DMS 273 (cell line): ENCODE measurements around the gene PCDHB10.
"Not testable (repeated sequence)": the region's sequence is repeated elsewhere in the genome, so short reads cannot be mapped to it uniquely, and the experiment has no call there.

Source experiments
- DNase-seq: peaks from one replicate; lab custom pipeline; 2025; ENCODE audit not compliant: unreplicated experiment; lab: John Stamatoyannopoulos, UW

PCDHB10 gene

DNA sequence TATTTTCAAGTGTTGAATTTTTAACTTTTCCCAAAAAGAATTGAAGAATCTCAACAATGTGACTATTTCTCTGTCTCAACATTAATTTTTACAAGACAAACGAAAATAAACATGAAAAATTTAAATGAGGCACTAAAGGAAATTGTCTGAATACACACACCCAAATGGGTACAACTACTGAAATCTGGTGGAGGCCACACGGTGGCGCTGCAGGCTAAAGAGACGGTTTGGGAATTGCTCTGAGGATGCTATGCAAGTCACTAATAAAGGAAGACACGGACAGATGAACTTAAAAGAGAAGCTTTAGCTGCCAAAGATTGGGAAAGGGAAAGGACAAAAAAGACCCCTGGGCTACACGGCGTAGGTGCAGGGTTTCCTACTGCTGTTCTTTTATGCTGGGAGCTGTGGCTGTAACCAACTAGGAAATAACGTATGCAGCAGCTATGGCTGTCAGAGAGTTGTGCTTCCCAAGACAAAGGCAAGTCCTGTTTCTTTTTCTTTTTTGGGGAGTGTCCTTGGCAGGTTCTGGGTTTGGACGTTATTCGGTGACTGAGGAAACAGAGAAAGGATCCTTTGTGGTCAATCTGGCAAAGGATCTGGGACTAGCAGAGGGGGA, at the start of gene PCDHB10:
Gene PCDHB10 (plus strand): TSS at position 244 of the 616 bp plus-strand sequence. CDS start 200 bp downstream, at position 444.
- DNase-seq = peak; percentile 55

DNA sequence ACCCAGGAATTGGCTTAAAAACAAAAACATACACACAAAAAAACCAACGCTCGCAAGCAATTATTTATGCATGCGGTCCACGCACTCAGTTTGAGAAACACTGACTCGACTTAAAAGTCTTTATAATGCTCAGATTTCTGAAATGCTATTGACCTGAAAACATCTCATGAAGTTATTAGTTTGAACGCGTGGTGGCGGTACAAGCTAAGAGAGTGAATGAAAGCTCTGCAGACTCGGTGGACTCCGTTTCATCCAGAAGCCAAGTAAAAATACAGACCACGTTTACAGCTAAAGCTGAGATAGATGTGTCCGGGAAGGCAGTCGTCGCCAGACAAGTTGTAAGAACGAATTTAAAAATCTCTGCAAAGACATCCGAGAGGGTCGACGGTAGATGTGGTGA, 42.3 kb upstream of the PCDHB10 start, which contains the start of gene PCDHB6:
Gene PCDHB6 (plus strand): TSS at position 246 of the 400 bp plus-strand sequence. CDS start 201 bp downstream, outside the sequence.
- peak; percentile 1 for DNase-seq

DNA sequence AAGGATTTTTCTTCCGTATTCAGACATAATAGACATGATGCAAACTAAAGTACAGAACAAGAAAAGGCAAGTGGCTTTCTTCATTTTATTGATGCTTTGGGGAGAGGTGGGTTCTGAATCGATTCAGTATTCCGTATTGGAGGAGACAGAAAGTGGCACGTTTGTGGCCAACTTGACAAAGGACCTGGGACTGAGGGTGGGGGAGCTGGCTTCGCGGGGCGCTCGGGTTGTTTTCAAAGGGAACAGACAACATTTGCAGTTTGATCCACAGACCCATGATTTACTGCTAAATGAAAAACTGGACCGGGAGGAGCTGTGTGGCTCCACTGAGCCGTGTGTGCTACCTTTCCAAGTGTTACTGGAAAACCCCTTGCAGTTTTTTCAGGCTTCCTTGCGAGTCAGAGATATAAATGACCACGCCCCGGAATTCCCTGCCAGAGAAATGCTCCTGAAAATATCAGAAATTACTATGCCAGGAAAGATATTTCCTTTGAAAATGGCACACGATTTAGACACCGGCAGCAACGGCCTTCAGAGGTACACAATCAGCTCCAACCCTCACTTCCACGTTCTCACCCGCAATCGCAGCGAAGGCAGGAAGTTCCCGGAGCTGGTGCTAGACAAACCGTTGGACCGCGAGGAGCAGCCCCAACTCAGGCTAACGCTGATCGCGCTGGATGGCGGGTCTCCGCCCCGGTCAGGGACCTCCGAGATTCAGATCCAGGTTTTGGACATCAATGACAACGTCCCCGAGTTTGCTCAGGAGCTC, 41.7 kb upstream of the PCDHB10 start:
- DNase-seq = no peak

DNA sequence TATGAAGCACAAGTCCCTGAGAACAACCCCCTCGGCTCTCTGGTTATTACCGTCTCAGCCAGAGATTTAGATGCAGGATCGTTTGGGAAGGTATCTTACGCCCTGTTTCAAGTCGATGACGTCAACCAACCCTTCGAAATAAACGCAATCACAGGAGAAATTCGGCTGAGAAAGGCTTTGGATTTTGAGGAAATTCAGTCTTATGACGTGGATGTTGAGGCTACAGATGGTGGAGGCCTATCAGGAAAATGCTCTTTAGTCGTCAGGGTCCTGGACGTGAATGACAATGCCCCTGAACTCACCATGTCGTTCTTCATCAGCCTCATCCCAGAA, 41.2 kb upstream of the PCDHB10 start:
- DNase-seq = no peak

DNA sequence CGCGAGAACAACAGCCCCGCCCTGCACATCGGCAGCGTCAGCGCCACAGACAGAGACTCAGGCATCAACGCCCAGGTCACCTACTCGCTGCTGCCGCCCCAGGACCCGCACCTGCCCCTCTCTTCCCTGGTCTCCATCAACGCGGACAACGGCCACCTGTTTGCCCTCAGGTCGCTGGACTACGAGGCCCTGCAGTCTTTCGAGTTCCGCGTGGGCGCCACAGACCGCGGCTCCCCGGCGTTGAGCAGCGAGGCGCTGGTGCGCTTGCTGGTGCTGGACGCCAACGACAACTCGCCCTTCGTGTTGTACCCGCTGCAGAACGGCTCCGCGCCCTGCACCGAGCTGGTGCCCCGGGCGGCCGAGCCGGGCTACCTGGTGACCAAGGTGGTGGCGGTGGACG, 40.5 kb upstream of the PCDHB10 start:
- DNase-seq = not testable (repeated sequence)

DNA sequence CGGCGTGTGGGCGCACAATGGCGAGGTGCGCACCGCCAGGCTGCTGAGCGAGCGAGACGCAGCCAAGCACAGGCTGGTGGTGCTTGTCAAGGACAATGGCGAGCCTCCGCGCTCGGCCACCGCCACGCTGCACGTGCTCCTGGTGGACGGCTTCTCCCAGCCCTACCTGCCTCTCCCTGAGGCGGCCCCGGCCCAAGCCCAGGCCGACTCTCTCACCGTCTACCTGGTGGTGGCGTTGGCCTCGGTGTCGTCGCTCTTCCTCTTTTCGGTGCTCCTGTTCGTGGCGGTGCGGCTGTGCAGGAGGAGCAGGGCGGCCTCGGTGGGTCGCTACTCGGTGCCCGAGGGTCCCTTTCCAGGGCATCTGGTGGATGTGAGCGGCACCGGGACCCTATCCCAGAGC, 40.1 kb upstream of the PCDHB10 start:
- not testable (repeated sequence) for DNase-seq

DNA sequence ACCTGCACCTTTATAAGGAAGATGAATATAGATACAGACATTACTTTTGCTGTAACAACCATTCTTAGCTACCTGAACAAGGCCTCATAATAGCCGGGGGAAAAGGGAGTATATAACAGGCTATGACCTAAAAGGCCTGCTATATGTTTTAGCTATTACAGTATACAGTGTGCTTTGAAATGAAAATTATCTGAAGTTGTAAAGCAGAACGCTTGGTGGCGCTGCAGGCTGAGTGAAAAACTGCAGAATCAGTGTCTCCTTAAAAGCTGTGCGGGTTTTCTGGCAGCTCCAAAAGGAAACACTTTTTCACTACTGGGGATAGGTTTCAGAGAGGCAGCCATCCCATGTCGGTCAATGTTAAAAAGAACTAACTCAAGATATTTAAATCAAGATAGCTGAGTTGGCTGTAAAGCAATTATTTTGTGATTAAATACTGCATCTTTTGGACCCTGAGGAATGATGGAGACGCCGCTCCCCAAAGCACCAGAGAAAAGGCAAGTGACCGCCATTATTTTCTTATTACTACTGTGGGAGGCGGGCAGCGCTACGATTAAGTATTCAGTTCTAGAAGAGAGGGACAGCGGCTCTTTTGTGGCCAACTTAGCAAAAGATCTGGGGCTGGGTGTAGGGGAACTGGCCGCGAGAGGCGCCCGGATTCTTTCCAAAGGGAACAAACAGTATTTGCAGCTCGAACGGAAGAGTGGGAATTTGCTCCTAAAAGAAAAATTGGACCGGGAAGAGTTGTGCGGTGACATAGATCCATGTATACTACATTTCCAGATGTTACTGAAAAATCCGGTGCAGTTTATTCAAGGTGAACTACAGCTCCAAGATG, 36.4 kb upstream of the PCDHB10 start:
- DNase-seq = peak; percentile 48

DNA sequence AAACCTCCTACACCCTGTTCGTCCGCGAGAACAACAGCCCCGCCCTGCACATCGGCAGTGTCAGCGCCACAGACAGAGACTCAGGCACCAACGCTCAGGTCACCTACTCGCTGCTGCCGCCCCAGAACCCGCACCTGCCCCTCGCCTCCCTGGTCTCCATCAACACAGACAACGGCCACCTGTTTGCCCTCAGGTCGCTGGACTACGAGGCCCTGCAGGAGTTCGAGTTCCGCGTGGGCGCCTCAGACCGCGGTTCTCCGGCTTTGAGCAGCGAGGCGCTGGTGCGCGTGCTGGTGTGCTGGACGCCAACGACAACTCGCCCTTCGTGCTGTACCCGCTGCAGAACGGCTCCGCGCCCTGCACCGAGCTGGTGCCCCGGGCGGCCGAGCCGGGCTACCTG, 34.8 kb upstream of the PCDHB10 start:
- not testable (repeated sequence) for DNase-seq

DNA sequence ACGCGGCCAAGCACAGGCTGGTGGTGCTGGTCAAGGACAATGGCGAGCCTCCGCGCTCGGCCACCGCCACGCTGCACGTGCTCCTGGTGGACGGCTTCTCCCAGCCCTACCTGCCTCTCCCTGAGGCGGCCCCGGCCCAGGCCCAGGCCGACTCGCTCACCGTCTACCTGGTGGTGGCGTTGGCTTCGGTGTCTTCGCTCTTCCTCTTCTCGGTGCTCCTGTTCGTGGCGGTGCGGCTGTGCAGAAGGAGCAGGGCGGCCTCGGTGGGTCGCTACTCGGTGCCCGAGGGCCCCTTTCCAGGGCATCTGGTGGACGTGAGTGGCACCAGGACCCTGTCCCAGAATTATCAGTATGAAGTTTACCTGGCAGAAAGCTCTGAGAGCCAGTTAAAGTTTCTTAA, 34.3 kb upstream of the PCDHB10 start:
- not testable (repeated sequence) for DNase-seq

DNA sequence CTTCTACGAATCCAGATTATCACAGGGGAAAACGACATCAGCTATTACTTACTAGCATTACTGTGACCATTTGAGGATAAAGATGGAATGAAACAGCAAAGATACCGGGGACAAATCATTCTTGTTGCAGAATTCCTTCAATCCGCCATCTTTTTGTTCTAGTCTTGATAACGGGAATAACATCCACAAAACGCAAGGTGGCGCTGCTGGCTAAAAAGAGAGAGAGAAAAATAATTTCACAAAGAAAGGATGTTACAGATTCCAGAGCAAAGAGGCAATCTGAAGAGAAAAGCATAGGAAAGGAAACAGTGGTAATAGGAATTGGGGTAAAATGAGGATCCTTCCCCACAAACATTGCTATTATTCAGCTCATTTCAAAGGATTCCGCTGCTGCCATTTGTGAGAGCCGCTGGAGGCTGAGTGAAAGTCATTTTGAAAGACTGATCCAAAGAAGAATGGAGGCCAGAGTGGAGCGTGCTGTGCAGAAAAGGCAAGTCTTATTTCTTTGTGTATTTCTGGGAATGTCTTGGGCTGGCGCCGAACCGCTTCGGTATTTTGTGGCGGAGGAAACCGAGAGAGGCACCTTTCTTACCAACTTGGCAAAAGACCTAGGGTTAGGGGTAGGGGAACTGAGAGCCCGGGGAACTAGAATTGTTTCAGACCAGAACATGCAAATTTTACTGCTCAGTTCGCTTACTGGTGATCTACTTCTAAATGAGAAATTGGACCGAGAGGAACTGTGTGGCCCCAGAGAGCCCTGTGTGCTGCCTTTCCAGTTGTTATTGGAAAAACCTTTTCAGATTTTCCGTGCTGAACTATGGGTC, 19.6 kb upstream of the PCDHB10 start, which contains the start of gene PCDHB7:
Gene PCDHB7 (plus strand): TSS at position 264 of the 824 bp plus-strand sequence. CDS start 192 bp downstream, at position 456.
- DNase-seq = peak; percentile 50

DNA sequence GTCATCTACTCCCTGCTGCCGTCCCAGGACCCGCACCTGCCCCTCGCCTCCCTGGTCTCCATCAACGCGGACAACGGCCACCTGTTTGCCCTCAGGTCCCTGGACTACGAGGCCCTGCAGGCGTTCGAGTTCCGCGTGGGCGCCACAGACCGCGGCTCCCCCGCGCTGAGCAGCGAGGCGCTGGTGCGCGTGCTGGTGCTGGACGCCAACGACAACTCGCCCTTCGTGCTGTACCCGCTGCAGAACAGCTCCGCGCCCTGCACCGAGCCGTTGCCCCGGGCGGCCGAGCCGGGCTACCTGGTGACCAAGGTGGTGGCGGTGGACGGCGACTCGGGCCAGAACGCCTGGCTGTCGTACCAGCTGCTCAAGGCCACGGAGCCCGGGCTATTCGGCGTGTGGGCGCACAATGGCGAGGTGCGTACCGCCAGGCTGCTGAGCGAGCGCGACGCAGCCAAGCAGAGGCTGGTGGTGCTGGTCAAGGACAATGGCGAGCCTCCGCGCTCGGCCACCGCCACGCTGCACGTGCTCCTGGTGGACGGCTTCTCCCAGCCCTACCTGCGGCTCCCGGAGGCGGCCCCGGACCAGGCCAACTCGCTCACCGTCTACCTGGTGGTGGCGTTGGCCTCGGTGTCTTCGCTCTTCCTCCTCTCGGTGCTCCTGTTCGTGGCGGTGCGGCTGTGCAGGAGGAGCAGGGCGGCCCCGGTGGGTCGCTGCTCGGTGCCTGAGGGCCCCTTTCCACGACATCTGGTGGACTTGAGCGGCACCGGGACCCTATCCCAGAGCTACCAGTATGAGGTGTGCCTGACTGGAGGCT, 17.7 kb upstream of the PCDHB10 start:
- not testable (repeated sequence) for DNase-seq

DNA sequence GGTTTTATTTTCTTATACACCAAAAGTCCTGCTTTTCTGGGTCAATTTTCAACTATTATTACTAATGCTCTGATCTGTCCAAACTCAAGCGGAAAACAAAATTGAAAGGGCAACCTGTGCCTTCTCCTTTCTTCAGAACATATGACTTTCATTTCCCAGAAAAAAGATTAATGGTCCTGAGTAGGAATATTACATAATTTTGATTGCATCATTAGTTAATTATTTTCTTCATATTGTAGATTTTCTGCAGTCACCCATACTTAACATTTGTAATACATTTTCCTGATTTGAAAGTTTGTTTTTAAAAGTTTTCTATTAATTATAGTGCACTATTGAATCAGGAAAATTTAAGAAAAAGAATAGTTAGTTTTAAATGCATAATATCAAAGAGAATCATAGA, 16.2 kb upstream of the PCDHB10 start:
- no peak for DNase-seq

DNA sequence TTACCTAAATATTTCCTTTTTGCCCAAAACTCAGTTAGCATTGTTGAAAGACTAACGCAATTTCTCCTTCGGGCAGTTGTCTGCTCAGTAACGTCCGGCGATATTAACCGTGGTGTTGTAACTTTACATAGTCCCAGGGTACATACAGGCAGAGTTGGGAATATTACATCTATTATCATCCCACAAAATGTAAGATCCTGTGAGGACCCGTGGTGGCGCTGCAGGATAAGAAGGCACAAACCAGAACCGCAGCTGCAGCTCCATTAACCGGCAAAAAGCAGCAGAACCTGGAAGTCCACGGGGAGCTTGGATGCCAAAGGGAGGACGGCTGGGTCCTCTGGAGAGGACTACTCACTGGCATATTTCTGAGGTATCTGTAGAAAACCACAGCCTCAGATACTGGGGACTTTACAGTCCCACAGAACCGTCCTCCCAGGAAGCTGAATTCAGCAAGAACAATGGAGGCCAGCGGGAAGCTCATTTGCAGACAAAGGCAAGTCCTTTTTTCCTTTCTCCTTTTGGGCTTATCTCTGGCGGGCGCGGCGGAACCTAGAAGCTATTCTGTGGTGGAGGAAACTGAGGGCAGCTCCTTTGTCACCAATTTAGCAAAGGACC, 14.5 kb upstream of the PCDHB10 start, which contains the start of gene PCDHB8:
Gene PCDHB8 (plus strand): TSS at position 214 of the 615 bp plus-strand sequence. CDS start 245 bp downstream, at position 459.
- DNase-seq = peak; percentile 38

DNA sequence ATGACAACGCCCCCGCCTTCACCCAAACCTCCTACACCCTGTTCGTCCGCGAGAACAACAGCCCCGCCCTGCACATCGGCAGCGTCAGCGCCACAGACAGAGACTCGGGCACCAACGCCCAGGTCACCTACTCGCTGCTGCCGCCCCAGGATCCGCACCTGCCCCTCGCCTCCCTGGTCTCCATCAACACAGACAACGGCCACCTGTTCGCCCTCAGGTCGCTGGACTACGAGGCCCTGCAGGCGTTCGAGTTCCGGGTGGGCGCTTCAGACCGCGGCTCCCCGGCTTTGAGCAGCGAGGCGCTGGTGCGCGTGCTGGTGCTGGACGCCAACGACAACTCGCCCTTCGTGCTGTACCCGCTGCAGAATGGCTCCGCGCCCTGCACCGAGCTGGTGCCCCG, 12.8 kb upstream of the PCDHB10 start:
- not testable (repeated sequence) for DNase-seq

DNA sequence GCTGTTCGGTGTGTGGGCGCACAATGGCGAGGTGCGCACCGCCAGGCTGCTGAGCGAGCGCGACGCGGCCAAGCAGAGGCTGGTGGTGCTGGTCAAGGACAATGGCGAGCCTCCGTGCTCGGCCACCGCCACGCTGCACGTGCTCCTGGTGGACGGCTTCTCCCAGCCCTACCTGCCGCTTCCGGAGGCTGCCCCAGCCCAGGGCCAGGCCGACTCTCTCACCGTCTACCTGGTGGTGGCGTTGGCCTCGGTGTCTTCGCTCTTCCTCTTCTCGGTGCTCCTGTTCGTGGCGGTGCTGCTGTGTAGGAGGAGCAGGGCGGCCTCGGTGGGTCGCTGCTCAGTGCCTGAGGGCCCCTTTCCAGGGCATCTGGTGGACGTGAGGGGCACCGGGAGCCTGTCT, 12.3 kb upstream of the PCDHB10 start:
- not testable (repeated sequence) for DNase-seq

DNA sequence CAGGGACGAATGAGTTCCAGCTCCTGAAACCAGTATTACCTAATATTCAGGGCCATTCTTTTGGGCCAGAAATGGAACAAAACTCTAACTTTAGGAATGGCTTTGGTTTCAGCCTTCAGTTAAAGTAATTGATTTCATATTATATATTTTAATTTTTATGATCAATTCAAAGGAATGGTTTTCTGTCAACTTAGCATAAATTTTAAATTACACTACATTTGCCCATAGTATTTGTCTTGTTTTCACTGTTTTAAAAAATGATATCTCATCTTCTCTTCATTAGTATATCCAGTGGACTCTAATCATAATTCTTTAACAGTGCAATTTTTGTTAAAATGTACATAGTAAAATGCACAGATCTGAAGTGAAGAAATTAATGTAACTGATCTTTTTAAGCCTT, 11.8 kb upstream of the PCDHB10 start:
- DNase-seq = no peak

DNA sequence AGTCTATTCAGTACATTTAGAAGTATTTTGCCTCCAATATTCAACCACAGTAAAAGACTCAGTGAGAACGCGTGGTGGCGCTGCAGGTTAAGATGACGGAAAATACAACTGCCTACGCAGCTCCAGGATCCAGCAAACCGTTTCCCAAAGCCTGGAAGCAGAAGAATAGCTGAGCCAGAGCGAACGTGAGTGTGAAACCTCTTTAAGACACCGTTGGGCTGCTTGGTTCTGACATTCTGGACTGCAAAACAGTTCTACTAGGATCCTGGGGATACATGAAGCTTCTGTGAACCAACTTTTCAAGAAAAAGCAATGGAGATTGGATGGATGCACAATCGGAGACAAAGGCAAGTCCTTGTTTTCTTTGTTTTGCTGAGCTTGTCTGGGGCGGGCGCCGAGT, 9.9 kb upstream of the PCDHB10 start, which contains the start of gene PCDHB16:
Gene PCDHB16 (plus strand): TSS at position 140 of the 400 bp plus-strand sequence. CDS start 173 bp downstream, at position 313.
- DNase-seq = no peak

DNA sequence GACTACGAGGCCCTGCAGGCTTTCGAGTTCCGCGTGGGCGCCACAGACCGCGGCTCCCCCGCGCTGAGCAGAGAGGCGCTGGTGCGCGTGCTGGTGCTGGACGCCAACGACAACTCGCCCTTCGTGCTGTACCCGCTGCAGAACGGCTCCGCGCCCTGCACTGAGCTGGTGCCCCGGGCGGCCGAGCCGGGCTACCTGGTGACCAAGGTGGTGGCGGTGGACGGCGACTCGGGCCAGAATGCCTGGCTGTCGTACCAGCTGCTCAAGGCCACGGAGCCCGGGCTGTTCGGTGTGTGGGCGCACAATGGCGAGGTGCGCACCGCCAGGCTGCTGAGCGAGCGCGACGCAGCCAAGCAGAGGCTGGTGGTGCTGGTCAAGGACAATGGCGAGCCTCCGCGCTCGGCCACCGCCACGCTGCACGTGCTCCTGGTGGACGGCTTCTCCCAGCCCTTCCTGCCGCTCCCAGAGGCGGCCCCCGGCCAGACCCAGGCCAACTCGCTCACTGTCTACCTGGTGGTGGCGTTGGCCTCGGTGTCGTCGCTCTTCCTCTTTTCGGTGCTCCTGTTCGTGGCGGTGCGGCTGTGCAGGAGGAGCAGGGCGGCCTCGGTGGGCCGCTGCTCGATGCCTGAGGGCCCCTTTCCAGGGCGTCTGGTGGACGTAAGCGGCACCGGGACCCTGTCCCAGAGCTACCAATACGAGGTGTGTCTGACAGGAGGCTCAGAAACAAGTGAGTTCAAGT, 7.9 kb upstream of the PCDHB10 start:
- DNase-seq = not testable (repeated sequence)
